SK-N-SH treated with all-trans-retinoic acid at 6 μM for 48 hours (cell line): ENCODE measurements around the gene BRMS1.

Experiments used
- ATAC-seq: fragments of 200-7000 bp; cut with Tn5 transposase; 3 replicates; pipeline ENCODE4 v1.9.1; 2020; ENCODE audit warnings: mild to moderate bottlenecking, moderate library complexity
- ARNTL ChIP-seq: fragments of 450-650 bp; formaldehyde crosslinking; IDR thresholded peaks from 2 replicates; pipeline ENCODE4 v1.5.0; 2020; ENCODE audit warnings: low read depth, mild to moderate bottlenecking, moderate library complexity, borderline replicate concordance
- BACH2 ChIP-seq: fragments of 250-450 bp; sonication (Bioruptor Pico); IDR thresholded peaks from 2 replicates; pipeline ENCODE4 v1.9.0; 2021; ENCODE audit warnings: mild to moderate bottlenecking, borderline replicate concordance
- CREB5 ChIP-seq: fragments of 250-450 bp; sonication (Bioruptor Pico); IDR thresholded peaks from 2 replicates; pipeline ENCODE4 v1.5.1; 2020; ENCODE audit warnings: low read depth, mild to moderate bottlenecking, moderate library complexity
- CSDC2 ChIP-seq: fragments of 250-450 bp; sonication (Bioruptor Pico); IDR thresholded peaks from 2 replicates; pipeline ENCODE4 v1.5.0; 2020; ENCODE audit warnings: mild to moderate bottlenecking, moderate library complexity
- ESRRG ChIP-seq: fragments of 250-450 bp; sonication (Bioruptor Pico); IDR thresholded peaks from 2 replicates; pipeline ENCODE4 v1.6.1; 2021; ENCODE audit warnings: mild to moderate bottlenecking
- GLIS3 ChIP-seq: fragments of 250-450 bp; sonication (Bioruptor Pico); IDR thresholded peaks from 2 replicates; pipeline ENCODE4 v1.5.0; 2020; ENCODE audit warnings: mild to moderate bottlenecking, moderate library complexity
- ISL1 ChIP-seq: fragments of 250-450 bp; sonication (Bioruptor Pico); IDR thresholded peaks from 2 replicates; pipeline ENCODE4 v2.1.2; 2022; ENCODE audit warnings: mild to moderate bottlenecking, moderate library complexity
- OSR1 ChIP-seq: fragments of 250-450 bp; sonication (Bioruptor Pico); IDR thresholded peaks from 2 replicates; pipeline ENCODE4 v1.8.0; 2022; ENCODE audit warnings: moderate library complexity, mild to moderate bottlenecking, inconsistent platforms
- PATZ1 ChIP-seq: fragments of 250-450 bp; sonication (Bioruptor Pico); IDR thresholded peaks from 2 replicates; pipeline ENCODE4 v1.8.0; 2020; ENCODE audit warnings: mild to moderate bottlenecking, moderate library complexity, borderline replicate concordance
- PPARA ChIP-seq: fragments of 250-450 bp; sonication (Bioruptor Pico); IDR thresholded peaks from 2 replicates; pipeline ENCODE4 v1.5.0; 2020; ENCODE audit warnings: mild to moderate bottlenecking, borderline replicate concordance
- RARB ChIP-seq: fragments of 250-450 bp; sonication (Bioruptor Pico); IDR thresholded peaks from 2 replicates; pipeline ENCODE4 v1.8.0; 2021; ENCODE audit warnings: mild to moderate bottlenecking, moderate library complexity
- SNAI2 ChIP-seq: fragments of 250-450 bp; sonication (Bioruptor Pico); IDR thresholded peaks from 2 replicates; pipeline ENCODE4 v1.5.0; 2020; ENCODE audit warnings: mild to moderate bottlenecking, moderate library complexity
- TCF4 ChIP-seq: fragments of 250-450 bp; sonication (Bioruptor Pico); IDR thresholded peaks from 2 replicates; pipeline ENCODE4 v1.8.0; 2021; ENCODE audit warnings: mild to moderate bottlenecking, moderate library complexity, borderline replicate concordance
- TOX ChIP-seq: fragments of 250-450 bp; sonication (Bioruptor Pico); IDR thresholded peaks from 2 replicates; pipeline ENCODE4 v1.8.0; 2021; ENCODE audit warnings: mild to moderate bottlenecking, moderate library complexity, borderline replicate concordance
- TSHZ2 ChIP-seq: fragments of 250-450 bp; sonication (Bioruptor Pico); IDR thresholded peaks from 2 replicates; pipeline ENCODE4 v1.5.0; 2020; ENCODE audit warnings: mild to moderate bottlenecking, moderate library complexity
- ZC3H10 ChIP-seq: fragments of 250-450 bp; sonication (Bioruptor Pico); IDR thresholded peaks from 2 replicates; pipeline ENCODE4 v1.5.1; 2021; ENCODE audit warnings: mild to moderate bottlenecking, moderate library complexity
- ZFP3 ChIP-seq: fragments of 250-450 bp; sonication (Bioruptor Pico); IDR thresholded peaks from 2 replicates; pipeline ENCODE4 v1.5.0; 2020; ENCODE audit warnings: mild to moderate bottlenecking, moderate library complexity
- ZFP30 ChIP-seq: fragments of 450-650 bp; formaldehyde crosslinking; IDR thresholded peaks from 2 replicates; pipeline ENCODE4 v1.5.0; 2022; ENCODE audit warnings: mild to moderate bottlenecking, moderate library complexity
- ZNF565 ChIP-seq: fragments of 450-650 bp; formaldehyde crosslinking; conservative IDR thresholded peaks from 2 replicates; pipeline ENCODE4 v1.5.0; 2020; ENCODE audit warnings: low read depth, mild to moderate bottlenecking, moderate library complexity
- ZNF70 ChIP-seq: fragments of 450-650 bp; formaldehyde crosslinking; IDR thresholded peaks from 2 replicates; pipeline ENCODE4 v1.5.0; 2020; ENCODE audit warnings: mild to moderate bottlenecking, moderate library complexity
- ZNF8 ChIP-seq: fragments of 450-650 bp; formaldehyde crosslinking; IDR thresholded peaks from 2 replicates; pipeline ENCODE4 v1.5.0; 2020; ENCODE audit warnings: mild to moderate bottlenecking, moderate library complexity
- TF ChIP-seq, protein P1 (sequence below): fragments of 250-450 bp; sonication (Bioruptor Pico); IDR thresholded peaks from 2 replicates; pipeline ENCODE4 v1.5.1; 2021; ENCODE audit warnings: mild to moderate bottlenecking, moderate library complexity
- TF ChIP-seq, protein P2 (sequence below): fragments of 250-450 bp; sonication (Bioruptor Pico); IDR thresholded peaks from 2 replicates; pipeline ENCODE4 v1.8.0; 2021; ENCODE audit warnings: low read depth, mild to moderate bottlenecking, moderate library complexity, borderline replicate concordance

Gene BRMS1

DNA sequence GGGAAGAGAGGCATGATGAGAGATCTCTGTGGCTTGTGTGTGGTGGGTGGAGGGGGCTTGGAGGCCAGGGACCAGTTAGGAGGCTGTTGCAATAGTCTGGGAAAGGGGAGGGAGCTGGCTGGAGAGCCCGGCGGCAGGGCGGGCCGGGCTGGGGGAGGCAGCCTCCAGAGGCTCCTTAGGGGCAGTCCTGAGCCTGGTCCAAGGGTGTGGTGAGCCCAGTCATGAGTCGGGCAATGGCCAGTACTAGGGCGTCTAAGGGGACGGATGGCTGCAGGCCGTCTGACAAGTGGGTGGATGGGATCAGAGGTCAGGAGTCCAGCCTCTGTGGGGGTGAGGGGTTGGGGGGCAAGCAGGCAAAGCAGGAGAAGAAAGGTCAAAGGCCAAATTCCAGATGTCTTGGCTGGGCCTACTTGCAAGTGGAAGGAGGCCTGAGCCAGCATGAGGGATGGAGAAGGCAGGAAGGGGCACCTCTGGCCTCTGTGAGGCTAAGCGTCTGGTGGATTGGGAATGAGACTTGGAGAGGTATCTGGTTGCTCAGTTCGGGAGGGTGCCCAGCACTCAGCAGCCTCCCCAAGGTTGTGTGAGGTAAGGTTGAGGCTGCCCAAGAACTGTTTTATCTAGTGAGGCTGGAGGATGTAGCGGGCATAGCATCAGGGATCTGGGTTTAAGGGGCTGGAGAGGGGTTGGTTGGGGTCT lies 22.0 kb downstream of the BRMS1 start:
- TF ChIP-seq OSR1 (CRISPR knock-in tag) (no peak), ARNTL (CRISPR knock-in tag) (no peak), ZNF565 (CRISPR knock-in tag) (no peak), CREB5 (CRISPR knock-in tag) (no peak), TSHZ2 (CRISPR knock-in tag) (no peak), ESRRG (CRISPR knock-in tag) (no peak), ZNF8 (CRISPR knock-in tag) (no peak), ZC3H10 (CRISPR knock-in tag) (no peak), ZNF70 (CRISPR knock-in tag) (no peak), CSDC2 (CRISPR knock-in tag) (no peak), RARB (CRISPR knock-in tag) (no peak), PPARA (CRISPR knock-in tag) (no peak), BACH2 (CRISPR knock-in tag) (no peak), TCF4 (CRISPR knock-in tag) (no peak), PATZ1 (CRISPR knock-in tag) (no peak), ISL1 (no peak)
- TF ChIP-seq, protein P1, sequence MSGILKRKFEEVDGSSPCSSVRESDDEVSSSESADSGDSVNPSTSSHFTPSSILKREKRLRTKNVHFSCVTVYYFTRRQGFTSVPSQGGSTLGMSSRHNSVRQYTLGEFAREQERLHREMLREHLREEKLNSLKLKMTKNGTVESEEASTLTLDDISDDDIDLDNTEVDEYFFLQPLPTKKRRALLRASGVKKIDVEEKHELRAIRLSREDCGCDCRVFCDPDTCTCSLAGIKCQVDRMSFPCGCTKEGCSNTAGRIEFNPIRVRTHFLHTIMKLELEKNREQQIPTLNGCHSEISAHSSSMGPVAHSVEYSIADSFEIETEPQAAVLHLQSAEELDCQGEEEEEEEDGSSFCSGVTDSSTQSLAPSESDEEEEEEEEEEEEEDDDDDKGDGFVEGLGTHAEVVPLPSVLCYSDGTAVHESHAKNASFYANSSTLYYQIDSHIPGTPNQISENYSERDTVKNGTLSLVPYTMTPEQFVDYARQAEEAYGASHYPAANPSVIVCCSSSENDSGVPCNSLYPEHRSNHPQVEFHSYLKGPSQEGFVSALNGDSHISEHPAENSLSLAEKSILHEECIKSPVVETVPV (CRISPR knock-in tag): no peak
- TF ChIP-seq, protein P2, sequence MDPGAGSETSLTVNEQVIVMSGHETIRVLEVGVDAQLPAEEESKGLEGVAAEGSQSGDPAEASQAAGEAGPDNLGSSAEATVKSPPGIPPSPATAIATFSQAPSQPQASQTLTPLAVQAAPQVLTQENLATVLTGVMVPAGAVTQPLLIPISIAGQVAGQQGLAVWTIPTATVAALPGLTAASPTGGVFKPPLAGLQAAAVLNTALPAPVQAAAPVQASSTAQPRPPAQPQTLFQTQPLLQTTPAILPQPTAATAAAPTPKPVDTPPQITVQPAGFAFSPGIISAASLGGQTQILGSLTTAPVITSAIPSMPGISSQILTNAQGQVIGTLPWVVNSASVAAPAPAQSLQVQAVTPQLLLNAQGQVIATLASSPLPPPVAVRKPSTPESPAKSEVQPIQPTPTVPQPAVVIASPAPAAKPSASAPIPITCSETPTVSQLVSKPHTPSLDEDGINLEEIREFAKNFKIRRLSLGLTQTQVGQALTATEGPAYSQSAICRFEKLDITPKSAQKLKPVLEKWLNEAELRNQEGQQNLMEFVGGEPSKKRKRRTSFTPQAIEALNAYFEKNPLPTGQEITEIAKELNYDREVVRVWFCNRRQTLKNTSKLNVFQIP (CRISPR knock-in tag): no peak
- TF ChIP-seq, all 23 proteins: peak for 0
- ATAC-seq: no peak

DNA sequence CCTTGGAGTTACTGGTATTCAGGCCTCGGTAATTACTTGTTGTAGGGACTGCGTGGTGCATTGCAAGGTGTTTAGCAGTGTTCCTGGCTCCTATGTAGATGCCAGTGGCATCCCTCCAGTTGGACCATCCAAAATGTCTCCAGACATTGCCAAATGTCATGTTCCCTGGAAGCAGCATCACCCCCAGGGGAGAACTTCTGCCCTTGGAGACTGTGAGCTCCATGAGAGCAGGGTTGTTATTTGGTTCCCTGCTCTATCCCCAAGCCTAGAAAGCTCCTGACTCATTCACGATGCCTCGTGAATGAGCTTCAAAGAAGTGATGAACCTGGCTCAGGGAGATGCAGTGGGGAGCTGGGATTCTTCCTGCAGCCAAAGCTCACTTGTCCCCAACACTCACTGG lies 23.3 kb downstream of the BRMS1 start:
- TF ChIP-seq ZC3H10 (CRISPR knock-in tag) (no peak), CREB5 (CRISPR knock-in tag) (no peak), ZNF565 (CRISPR knock-in tag) (no peak), SNAI2 (CRISPR knock-in tag) (no peak), TSHZ2 (CRISPR knock-in tag) (no peak), CSDC2 (CRISPR knock-in tag) (no peak), ZFP30 (CRISPR knock-in tag) (no peak), TOX (CRISPR knock-in tag) (no peak), BACH2 (CRISPR knock-in tag) (no peak), ISL1 (no peak), GLIS3 (CRISPR knock-in tag) (no peak), ESRRG (CRISPR knock-in tag) (no peak), ZNF8 (CRISPR knock-in tag) (no peak), ZFP3 (CRISPR knock-in tag) (no peak), PPARA (CRISPR knock-in tag) (no peak)
- TF ChIP-seq, protein P2 (CRISPR knock-in tag): no peak
- no peak for ATAC-seq
